HG03442 (cell line): ENCODE measurements around the gene NKD2.

ENCODE experiments used
- ATAC-seq: cut with Tn5 transposase; IDR thresholded peaks from one replicate; pipeline ENCODE4 v1.9.1; 2021; ENCODE audit warnings: mild to moderate bottlenecking, moderate library complexity; ENCODE audit not compliant: unreplicated experiment

NKD2 gene

GRCh38 chr5:1083823-1084605 is 75.4 kb downstream of the NKD2 start:
- no peak for ATAC-seq

GRCh38 chr5:1085391-1085790 is 76.8 kb downstream of the NKD2 start:
- ATAC-seq, result no peak

GRCh38 chr5:1086137-1086536 is 77.5 kb downstream of the NKD2 start:
- no peak for ATAC-seq

- no peak for ATAC-seq
Measured at GRCh38 chr5:1086871-1087270, 78.3 kb downstream of the NKD2 start.

- ATAC-seq, result no peak
Measured at GRCh38 chr5:1087428-1087827, 78.8 kb downstream of the NKD2 start.

GRCh38 chr5:1088031-1088430 is 79.4 kb downstream of the NKD2 start:
- no peak for ATAC-seq
